Prostate gland (tissue), 2 donors: ENCODE data around the gene TMEM117.

Source experiments
- POLR2A ChIP-seq: fragments of 450-650 bp; IDR thresholded peaks from one replicate; pipeline ENCODE4 v1.6.1; 2016; ENCODE audit warnings: antibody characterized with exemption, mild to moderate bottlenecking
- POLR2AphosphoS5 ChIP-seq: sonication (generic); formaldehyde crosslinking; IDR thresholded peaks from one replicate; pipeline ENCODE4 v1.6.1; 2017; ENCODE audit warnings: antibody characterized with exemption
- TF ChIP-seq, protein P1 (sequence below), 4 experiments: fragments of 200-600 bp in 2 of 4; fragments of 450-650 bp in 2 of 4; sonication (generic) in 2 of 4; IDR thresholded peaks; 1 replicate in 3 of 4; 2 replicates in 1 of 4; pipeline ENCODE4 v1.5.1; 2016 to 2019; ENCODE audit warnings: antibody characterized with exemption in 4 of 4, mild to moderate bottlenecking in 2 of 4, moderate library complexity in 2 of 4

DNA sequence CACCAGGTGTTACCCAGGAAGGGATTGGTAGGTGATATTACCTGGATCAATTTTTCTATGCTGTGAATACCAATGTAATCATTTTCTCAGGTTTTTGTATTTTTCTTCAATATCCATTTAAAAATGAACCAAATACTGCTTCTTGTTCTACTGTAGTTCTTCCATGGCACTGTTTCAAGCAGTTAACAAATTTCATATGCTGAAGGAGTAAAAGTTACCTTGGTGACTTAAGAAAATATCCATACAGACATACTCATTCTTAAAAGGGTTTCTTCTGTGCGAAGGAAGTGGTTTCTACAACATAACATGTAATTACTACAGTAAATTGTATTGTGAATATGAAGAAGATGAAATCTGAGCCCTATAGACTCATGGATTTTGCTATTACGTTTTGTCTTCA lies 222.5 kb downstream of the TMEM117 start:
- TF ChIP-seq, protein P1, sequence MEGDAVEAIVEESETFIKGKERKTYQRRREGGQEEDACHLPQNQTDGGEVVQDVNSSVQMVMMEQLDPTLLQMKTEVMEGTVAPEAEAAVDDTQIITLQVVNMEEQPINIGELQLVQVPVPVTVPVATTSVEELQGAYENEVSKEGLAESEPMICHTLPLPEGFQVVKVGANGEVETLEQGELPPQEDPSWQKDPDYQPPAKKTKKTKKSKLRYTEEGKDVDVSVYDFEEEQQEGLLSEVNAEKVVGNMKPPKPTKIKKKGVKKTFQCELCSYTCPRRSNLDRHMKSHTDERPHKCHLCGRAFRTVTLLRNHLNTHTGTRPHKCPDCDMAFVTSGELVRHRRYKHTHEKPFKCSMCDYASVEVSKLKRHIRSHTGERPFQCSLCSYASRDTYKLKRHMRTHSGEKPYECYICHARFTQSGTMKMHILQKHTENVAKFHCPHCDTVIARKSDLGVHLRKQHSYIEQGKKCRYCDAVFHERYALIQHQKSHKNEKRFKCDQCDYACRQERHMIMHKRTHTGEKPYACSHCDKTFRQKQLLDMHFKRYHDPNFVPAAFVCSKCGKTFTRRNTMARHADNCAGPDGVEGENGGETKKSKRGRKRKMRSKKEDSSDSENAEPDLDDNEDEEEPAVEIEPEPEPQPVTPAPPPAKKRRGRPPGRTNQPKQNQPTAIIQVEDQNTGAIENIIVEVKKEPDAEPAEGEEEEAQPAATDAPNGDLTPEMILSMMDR (IDR thresholded peaks at IDR 0.05), result no peak
- TF ChIP-seq POLR2A (no peak), POLR2AphosphoS5 (no peak)
